ENCODE measurements around the gene POLR2E. TPM values are rescaled to one million over a fixed set of nuclear protein-coding genes. Genes with fewer than 3 reads are reported as not detected.

POLR2E gene
- total RNA-seq, 1 experiment from 2014 or later = 261 TPM

- Mint-ChIP-seq H3K27me3 (ENCODE audit: low read depth) (no peaks in the 10 kb centered on the region; the same call in none of the 2 replicates), H3K36me3 (ENCODE audit: insufficient read depth in 1 of 3, low read depth in 3 of 3) (peaks cover 0 to 17% (median 15%) of the 10 kb centered on the region in 3 experiments; a peak in 3 of 7 replicates), H3K4me3 (no peak overlapping the region; a peak in 1 of 5 replicates), H3K27ac (no peak overlapping the region), H3K9me3 (no peaks in the 10 kb centered on the region), H3K4me1 (peaks cover 0 to 10% of the 10 kb centered on the region in 2 experiments; a peak in 3 of 4 replicates)
- no peak overlapping the region for H2BK120ac ChIP-seq (ENCODE audit: low read depth, low read length, poor library complexity, severe bottlenecking)
- no peaks in the 10 kb centered on the region for H3K27me3 ChIP-seq (ENCODE audit: insufficient read depth, low read length)
- H4K20me1 ChIP-seq (ENCODE audit: control insufficient read depth, insufficient read depth, insufficient read length) = no peaks in the 10 kb centered on the region
- peaks cover 19% of the 10 kb centered on the region for H3K9me3 ChIP-seq (ENCODE audit: control insufficient read depth, low read depth, low read length)
- H3K4ac ChIP-seq (ENCODE audit: low read depth, low read length) = no peak overlapping the region
- H3K23me2 ChIP-seq (ENCODE audit: insufficient read length, low read depth, low read length, poor library complexity, severe bottlenecking) = peaks cover 4% of the 10 kb centered on the region
- H2AK5ac ChIP-seq (ENCODE audit: insufficient read length, low read length) = no peak overlapping the region
- H3K4me1 ChIP-seq (ENCODE audit: insufficient read depth, low read length) = no peaks in the 10 kb centered on the region
- no peak overlapping the region for H2BK5ac ChIP-seq (ENCODE audit: insufficient read length, low read length)
- H3K56ac ChIP-seq (ENCODE audit: insufficient read length, low read depth, low read length) = no peak overlapping the region
- H2BK15ac ChIP-seq (ENCODE audit: low read depth, low read length) = no peak overlapping the region
- no CpG with 5 or more reads among the region's 5 CpGs for WGBS (ENCODE audit: extremely low coverage, insufficient read length, low lambda C conversion rate)
- no peak overlapping the region for H2BK12ac ChIP-seq (ENCODE audit: insufficient read length, low read depth, low read length)
- no peak overlapping the region for H3K18ac ChIP-seq (ENCODE audit: insufficient read length, low read depth, low read length)
- no peak overlapping the region for H4K91ac ChIP-seq (ENCODE audit: insufficient read length, low read depth, low read length)
- H3K79me1 ChIP-seq (ENCODE audit: insufficient read depth, low read depth, low read length, poor library complexity, severe bottlenecking) = no peaks in the 10 kb centered on the region
- H3K4me2 ChIP-seq (ENCODE audit: insufficient read depth, insufficient read length, low read length) = no peak overlapping the region
- H4K8ac ChIP-seq (replicated peaks; ENCODE audit: insufficient read length, low read depth, low read length) = no peak overlapping the region
- no peak overlapping the region for H3T11ph ChIP-seq (ENCODE audit: low read length)
- H3K79me2 ChIP-seq (ENCODE audit: insufficient read depth, low read length) = no peaks in the 10 kb centered on the region
- TF ChIP-seq CTCF (conservative IDR thresholded peaks at IDR 0.05) = no peak
- no peak overlapping the region for H3K9ac ChIP-seq (ENCODE audit: extremely low read depth, insufficient read length, low read length)
- H3K27ac ChIP-seq (ENCODE audit: insufficient read length, low read depth, low read length) = no peak overlapping the region
- H2AFZ ChIP-seq (ENCODE audit: low read length) = no peak overlapping the region
- no peak overlapping the region for H3K23ac ChIP-seq (ENCODE audit: insufficient read length, low read depth, low read length)
- DNase-seq = no peak
- no peak overlapping the region for H3K14ac ChIP-seq (ENCODE audit: insufficient read depth, low read length)
- no peak overlapping the region for H4K5ac ChIP-seq (ENCODE audit: insufficient read length, low read depth, low read length)
- no peak overlapping the region for H2BK20ac ChIP-seq (ENCODE audit: low read depth, low read length, poor library complexity, severe bottlenecking)
Observed at GRCh38 chr19:1058112-1058511, 37.1 kb downstream of the POLR2E start.
